GM10847 (cell line): Measurements from ENCODE around the gene NFIL3.

Experiments
- POLR2A ChIP-seq: IDR thresholded peaks from 2 replicates; pipeline ENCODE4 v1.6.1; 2011; ENCODE audit not compliant: insufficient read length; ENCODE audit errors: extremely low read depth

NFIL3 gene, protein sequence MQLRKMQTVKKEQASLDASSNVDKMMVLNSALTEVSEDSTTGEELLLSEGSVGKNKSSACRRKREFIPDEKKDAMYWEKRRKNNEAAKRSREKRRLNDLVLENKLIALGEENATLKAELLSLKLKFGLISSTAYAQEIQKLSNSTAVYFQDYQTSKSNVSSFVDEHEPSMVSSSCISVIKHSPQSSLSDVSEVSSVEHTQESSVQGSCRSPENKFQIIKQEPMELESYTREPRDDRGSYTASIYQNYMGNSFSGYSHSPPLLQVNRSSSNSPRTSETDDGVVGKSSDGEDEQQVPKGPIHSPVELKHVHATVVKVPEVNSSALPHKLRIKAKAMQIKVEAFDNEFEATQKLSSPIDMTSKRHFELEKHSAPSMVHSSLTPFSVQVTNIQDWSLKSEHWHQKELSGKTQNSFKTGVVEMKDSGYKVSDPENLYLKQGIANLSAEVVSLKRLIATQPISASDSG

GRCh38 chr9:91423785-91424402 is at the start of gene NFIL3:
Gene NFIL3 (minus strand): TSS chr9:91423832. CDS start chr9:91410734, 13,098 bp downstream.
- TF ChIP-seq POLR2A = no peak

GRCh38 chr9:91465420-91465819 is 41.8 kb upstream of the NFIL3 start:
- no peak for TF ChIP-seq POLR2A

GRCh38 chr9:91458906-91459305 is 35.3 kb upstream of the NFIL3 start:
- no peak for TF ChIP-seq POLR2A

- no peak for TF ChIP-seq POLR2A
Observed at GRCh38 chr9:91452844-91453243, 29.2 kb upstream of the NFIL3 start.

DNA sequence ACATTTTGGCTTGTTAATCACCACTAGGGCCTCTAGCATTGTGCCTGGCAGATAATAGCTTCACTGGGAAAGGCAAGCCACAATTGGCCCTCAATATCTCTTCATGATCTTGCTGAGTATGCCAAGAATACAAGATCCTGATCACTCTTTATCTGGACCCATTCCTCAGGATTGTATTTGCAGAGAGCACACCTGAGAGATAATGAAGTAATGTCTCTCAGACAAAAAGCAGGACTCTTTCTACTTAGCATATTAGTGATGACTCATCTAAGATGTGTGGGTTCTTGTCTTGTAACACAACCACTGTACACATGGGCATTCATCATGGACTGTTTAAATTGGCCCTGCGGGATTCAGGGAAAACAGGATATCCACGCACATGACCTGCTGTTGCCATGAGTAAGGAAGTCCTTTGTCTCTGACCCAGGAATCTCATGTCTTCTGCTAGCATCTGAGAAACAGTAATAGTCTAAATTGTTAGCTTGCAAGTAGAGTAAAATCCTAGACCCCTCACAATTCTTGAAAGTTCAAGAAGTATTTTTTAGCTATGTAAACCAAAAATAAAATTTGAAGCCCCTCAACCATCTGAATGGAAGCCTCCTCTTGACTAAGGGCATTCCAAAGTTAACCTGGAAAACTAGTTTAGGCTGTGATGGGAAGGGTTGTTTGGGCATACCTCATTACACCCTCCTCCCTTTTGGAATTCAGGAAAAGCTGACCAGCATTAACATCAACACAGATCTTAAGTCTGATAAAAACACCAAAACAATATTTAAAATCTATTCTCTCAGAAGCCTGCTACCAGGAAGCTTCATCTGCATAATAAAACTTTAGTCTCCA is 28.0 kb upstream of the NFIL3 start:
- no peak for TF ChIP-seq POLR2A

- TF ChIP-seq POLR2A = no peak
Observed at GRCh38 chr9:91445135-91445534, 21.5 kb upstream of the NFIL3 start.

DNA sequence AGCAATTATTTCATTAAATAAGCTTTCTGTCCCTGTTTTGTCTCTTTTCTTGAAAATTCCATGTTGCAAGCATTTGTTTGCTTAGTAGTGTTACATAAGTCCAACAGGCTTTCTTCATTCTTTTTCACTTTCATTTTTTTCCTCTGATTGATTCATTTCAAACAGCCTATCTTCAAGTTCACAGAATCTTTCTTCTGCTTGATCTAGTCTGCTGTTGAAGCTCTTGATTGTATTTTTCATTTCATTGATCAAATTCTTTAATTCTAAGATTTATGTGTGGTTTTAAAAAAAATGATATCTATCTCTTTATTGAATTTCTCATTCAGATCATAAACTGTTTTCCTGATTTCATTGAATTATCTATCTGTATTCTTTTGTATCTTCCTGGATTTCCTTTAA is 20.4 kb upstream of the NFIL3 start:
- no peak for TF ChIP-seq POLR2A

GRCh38 chr9:91443321-91443993 is 19.8 kb upstream of the NFIL3 start:
- TF ChIP-seq POLR2A = no peak

DNA sequence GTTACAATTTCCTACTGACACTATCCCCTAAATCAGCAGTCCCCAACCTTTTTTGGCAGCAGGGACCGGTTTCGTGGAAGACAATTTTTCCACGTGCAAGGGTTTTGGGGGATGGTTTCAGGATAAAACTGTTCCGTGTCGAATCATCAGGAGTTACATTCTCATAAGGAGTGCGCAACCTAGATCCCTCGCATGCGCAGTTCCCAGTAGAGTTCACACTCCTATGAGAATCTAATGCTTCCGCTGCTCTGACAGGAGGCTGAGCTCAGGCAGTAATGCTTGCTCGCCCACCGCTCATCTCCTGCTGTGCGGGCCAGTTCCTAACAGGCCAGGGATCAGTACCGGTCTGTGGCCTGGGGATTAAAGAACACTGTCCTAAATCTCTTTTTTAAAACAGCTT is 13.2 kb upstream of the NFIL3 start:
- TF ChIP-seq POLR2A = no peak

DNA sequence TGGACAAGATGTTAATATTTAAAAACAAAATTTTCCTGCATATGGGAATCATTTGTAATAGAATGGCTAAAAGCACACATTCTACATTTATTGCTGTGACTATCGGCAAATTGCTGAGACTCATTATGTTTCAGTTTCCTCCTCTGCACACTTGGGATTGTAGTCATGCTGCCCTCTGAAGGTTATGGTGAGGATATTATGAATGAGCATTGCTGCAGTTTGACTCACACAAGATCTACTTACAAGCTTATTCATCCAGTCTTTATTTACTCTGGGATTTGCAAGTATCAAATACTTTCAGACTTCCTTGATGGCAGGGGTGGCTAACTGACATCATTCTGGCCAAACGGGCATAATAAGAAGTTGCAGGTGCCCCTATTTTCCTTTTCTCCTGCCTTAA is 9.5 kb upstream of the NFIL3 start:
- TF ChIP-seq POLR2A = no peak

- no peak for TF ChIP-seq POLR2A
Observed at GRCh38 chr9:91431485-91431884, 7.9 kb upstream of the NFIL3 start.

DNA sequence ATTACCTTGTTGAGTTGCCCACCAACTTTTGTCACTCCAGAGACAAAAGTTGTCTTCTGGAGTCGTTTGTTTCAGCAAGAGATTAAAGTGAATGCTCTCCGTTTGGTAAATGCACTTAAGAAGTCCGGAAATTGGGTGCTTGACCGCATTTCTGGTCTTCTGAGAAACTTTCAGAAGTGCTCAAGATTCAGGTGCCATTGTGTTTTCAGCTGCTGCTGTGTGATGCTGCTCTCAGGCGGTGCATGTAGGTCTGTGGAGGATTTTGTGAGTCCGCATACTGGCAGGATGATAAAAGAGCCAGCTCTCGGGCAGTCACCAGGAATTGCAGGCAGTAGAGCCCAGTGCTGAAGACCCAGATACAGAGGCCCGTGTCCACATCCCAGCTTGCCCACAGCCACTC is 5.9 kb upstream of the NFIL3 start:
- TF ChIP-seq POLR2A = no peak

- TF ChIP-seq POLR2A = no peak
Observed at GRCh38 chr9:91428927-91429351, 5.3 kb upstream of the NFIL3 start.

DNA sequence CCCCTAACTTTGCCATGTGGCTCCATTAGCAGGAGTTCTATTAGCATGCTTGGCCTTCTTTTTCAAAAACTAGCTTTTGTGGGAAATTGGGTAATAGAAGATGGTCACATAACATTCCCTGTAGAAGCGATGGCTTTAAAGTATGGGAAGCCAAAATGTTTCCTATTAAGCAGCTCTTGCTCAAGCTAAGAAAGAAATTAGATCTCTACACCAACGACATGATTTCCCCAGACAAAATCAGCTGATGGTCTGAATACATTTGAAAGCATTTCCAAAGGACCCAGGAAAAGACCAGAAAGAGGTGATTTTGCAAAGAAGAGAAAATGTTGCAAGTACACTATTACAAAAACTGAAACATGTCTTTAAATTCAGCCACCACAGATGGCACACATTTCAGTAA is 4.8 kb upstream of the NFIL3 start:
- TF ChIP-seq POLR2A = no peak

DNA sequence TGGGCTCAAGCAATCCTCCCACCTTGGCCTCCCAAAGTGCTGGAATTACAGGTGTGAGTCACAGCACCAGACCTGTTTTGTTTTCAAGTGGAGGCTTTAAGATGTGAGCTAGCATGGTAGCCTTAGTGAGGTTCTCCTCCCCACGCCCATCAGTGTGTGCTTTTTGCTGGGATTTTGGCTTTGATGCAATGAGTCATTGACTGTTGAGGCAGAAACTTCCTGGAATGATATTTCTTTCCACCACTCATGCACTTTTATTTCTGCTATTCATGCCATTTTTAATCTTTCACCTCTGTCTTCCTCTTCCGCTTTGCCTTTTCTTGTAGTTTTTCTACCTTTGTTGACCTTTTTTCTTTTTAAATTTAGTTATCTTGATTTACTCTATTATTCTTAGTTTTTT is 4.2 kb upstream of the NFIL3 start:
- no peak for TF ChIP-seq POLR2A
